ENCODE measurements around the gene TOMM5.

DNA sequence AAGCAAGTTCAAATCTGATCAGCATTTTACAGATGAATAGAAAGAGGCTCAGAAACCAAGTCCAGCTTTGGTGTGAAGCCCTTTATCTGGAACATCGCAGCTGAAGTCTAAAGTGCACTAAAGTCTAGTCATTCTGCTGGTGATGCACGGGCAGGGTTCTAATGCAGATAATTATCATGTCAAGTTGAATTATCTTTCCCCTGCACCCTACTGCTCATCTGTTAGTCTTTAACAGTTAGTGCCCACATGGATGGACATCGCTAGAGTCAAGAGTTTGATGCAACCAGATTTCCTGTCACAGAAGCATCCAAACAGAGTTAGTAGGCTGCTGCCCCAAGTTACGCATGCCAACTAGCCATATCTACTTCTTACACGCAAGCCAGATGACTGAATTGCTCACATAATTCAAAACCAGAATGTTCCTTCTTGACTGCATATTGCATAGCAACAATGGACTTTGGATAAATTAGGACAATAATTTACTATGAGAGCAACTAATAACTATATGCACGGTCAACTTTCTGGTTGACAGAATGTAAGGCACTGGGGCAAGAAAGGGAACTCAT is 1.6 kb upstream of the TOMM5 start:
- TF ChIP-seq, protein P1, sequence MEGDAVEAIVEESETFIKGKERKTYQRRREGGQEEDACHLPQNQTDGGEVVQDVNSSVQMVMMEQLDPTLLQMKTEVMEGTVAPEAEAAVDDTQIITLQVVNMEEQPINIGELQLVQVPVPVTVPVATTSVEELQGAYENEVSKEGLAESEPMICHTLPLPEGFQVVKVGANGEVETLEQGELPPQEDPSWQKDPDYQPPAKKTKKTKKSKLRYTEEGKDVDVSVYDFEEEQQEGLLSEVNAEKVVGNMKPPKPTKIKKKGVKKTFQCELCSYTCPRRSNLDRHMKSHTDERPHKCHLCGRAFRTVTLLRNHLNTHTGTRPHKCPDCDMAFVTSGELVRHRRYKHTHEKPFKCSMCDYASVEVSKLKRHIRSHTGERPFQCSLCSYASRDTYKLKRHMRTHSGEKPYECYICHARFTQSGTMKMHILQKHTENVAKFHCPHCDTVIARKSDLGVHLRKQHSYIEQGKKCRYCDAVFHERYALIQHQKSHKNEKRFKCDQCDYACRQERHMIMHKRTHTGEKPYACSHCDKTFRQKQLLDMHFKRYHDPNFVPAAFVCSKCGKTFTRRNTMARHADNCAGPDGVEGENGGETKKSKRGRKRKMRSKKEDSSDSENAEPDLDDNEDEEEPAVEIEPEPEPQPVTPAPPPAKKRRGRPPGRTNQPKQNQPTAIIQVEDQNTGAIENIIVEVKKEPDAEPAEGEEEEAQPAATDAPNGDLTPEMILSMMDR (conservative IDR thresholded peaks at IDR 0.05): no peak
- no peak for TF ChIP-seq ZFX (IDR thresholded peaks at IDR 0.05)
